ENCODE measurements around the gene FJX1. TPM values are rescaled to one million over a fixed set of nuclear protein-coding genes. Genes with fewer than 3 reads are reported as not detected.
A peak's percentile ranks its signal among the peaks of the same experiment; 100 is the strongest.

The FJX1 gene
- total RNA-seq: 1 to 10 TPM; 2.8 to 5.1 TPM
- polyA plus RNA-seq (ENCODE audit: insufficient read depth, low read depth, low replicate concordance): 2.0 TPM
- long read RNA-seq, donor 1, transcript FJX1-201 (1 exons, 2,450 nt): major isoform, 26 of 26 reads
- long read RNA-seq, donor 1, partial matches to known transcripts: 0 of 26 reads
- long read RNA-seq, donor 1, other reads (novel, unspliced or antisense): 0 of 26 reads
- long read RNA-seq, donor 2, transcript FJX1-201 (1 exons, 2,450 nt): major isoform, 12 of 12 reads
- long read RNA-seq, donor 2, partial matches to known transcripts: 0 of 12 reads
- long read RNA-seq, donor 2, other reads (novel, unspliced or antisense): 0 of 12 reads

GRCh38 chr11:35617687-35618496, at the start of gene FJX1:
FJX1 (plus strand) TSS chr11:35618460; CDS start chr11:35618637, 177 bp downstream.
- Histone ChIP-seq H3K27ac (peak within 1 kb of the TSS in 1 of 2 donors; percentile 79), H3K4me1 (peaks cover 6% of the 10 kb centered on the region), H3K36me3 (ENCODE audit: low read depth, missing control alignments) (no peaks in the 10 kb centered on the region), H3K9me3 (no peaks in the 10 kb centered on the region), H3K4me3 (peak within 1 kb of the TSS; percentile 61 to 62), H3K27me3 (no peaks in the 10 kb centered on the region)
- peak; percentile 66 for DNase-seq
- 1% methylated on average over 27 to 35 of the region's 57 CpGs for WGBS, 2 donors
- intact Hi-C loops (cut with DNase I; ENCODE audit: low total_unique reads): loop anchor here (5.0 to 10.0 kb wide), 2 partner anchors 207 to 649 kb away; no protein-coding TSS in a partner anchor
- no peak for TF ChIP-seq POLR2A (IDR thresholded peaks at IDR 0.05)
- TF ChIP-seq CTCF (IDR thresholded peaks at IDR 0.05): no peak

- Histone ChIP-seq H3K9me3 (no peaks in the 10 kb centered on the region), H3K4me1 (no peaks in the 10 kb centered on the region), H3K27ac (no peak overlapping the region), H3K4me3 (no peak overlapping the region), H3K36me3 (ENCODE audit: low read depth, missing control alignments) (no peaks in the 10 kb centered on the region), H3K27me3 (no peaks in the 10 kb centered on the region)
- 80 to 81% methylated on average over 3 of the region's 3 CpGs for WGBS, 2 donors
- no peak for TF ChIP-seq POLR2A (IDR thresholded peaks at IDR 0.05)
- no peak for TF ChIP-seq CTCF (IDR thresholded peaks at IDR 0.05)
- intact Hi-C loops (cut with DNase I; ENCODE audit: low total_unique reads): no loop called here
- no peak for DNase-seq
Measured at GRCh38 chr11:35571696-35572095, 46.6 kb upstream of the FJX1 start.

GRCh38 chr11:35579557-35580396, 38.5 kb upstream of the FJX1 start:
- no peak overlapping the region for H3K27ac ChIP-seq
- DNase-seq: no peak
- no peaks in the 10 kb centered on the region for H3K9me3 ChIP-seq
- H3K27me3 ChIP-seq: no peaks in the 10 kb centered on the region
- WGBS, 2 donors: 77% methylated on average over 7 of the region's 7 CpGs
- intact Hi-C loops (cut with DNase I; ENCODE audit: low total_unique reads): no loop called here
- H3K4me3 ChIP-seq: no peak overlapping the region
- no peaks in the 10 kb centered on the region for H3K36me3 ChIP-seq (ENCODE audit: low read depth, missing control alignments)
- no peak for TF ChIP-seq CTCF (IDR thresholded peaks at IDR 0.05)
- peaks cover 6% of the 10 kb centered on the region for H3K4me1 ChIP-seq

- no peaks in the 10 kb centered on the region for H3K9me3 ChIP-seq
- H3K4me3 ChIP-seq: no peak overlapping the region
- no peaks in the 10 kb centered on the region for H3K27me3 ChIP-seq
- H3K27ac ChIP-seq: no peak overlapping the region
- H3K4me1 ChIP-seq: peaks cover 6% of the 10 kb centered on the region
- DNase-seq: no peak
- WGBS, 2 donors: 87 to 88% methylated on average over 2 of the region's 2 CpGs
- TF ChIP-seq POLR2A (IDR thresholded peaks at IDR 0.05) (no peak), CTCF (IDR thresholded peaks at IDR 0.05) (no peak)
- H3K36me3 ChIP-seq (ENCODE audit: low read depth, missing control alignments): no peaks in the 10 kb centered on the region
- intact Hi-C loops (cut with DNase I; ENCODE audit: low total_unique reads): no loop called here
Measured at GRCh38 chr11:35580397-35580781, 37.9 kb upstream of the FJX1 start.
